H1 (cell line): Measurements from ENCODE around the gene CEP128. TPM values are rescaled to one million over a fixed set of nuclear protein-coding genes. Genes with fewer than 3 reads are reported as not detected.

Source experiments
- CTCF ChIA-PET: fragments of 300-600 bp; sonication (Branson Sonifier 250); formaldehyde crosslinking; loops from one replicate; lab custom pipeline; 2021; ENCODE audit not compliant: partially characterized antibody; lab: Charles Lee
- POLR2A ChIA-PET: fragments of 300-600 bp; sonication (Branson Sonifier 250); formaldehyde crosslinking; loops from one replicate; lab custom pipeline; 2021; ENCODE audit warnings: inconsistent platforms; ENCODE audit not compliant: partially characterized antibody; lab: Charles Lee
- DNase-seq, 2 experiments: peaks; one replicate each; pipeline versions ENCODE4 v3.0.0 to v3.0.0-alpha.2; 2010 to 2022; ENCODE audit warnings: low spot score in 2 of 2, low read depth in 1 of 2, mixed read lengths in 1 of 2
- FAIRE-seq: peaks from 2 replicates; lab custom pipeline; 2011; peaks lifted over from hg19 to GRCh38; lab: Jason Lieb, UNC
- H2AFZ ChIP-seq: 2 replicates; pipeline ENCODE4 v1.8.1; 2012; ENCODE audit warnings: low read length, inconsistent platforms
- H2AK5ac ChIP-seq: 2 replicates; pipeline ENCODE4 v1.6.1; 2013; ENCODE audit warnings: low read depth, low read length
- H2BK120ac ChIP-seq: replicated peaks from 2 replicates; pipeline ENCODE3; 2013; ENCODE audit warnings: low read depth, low read length, inconsistent platforms
- H2BK12ac ChIP-seq: 2 replicates; pipeline ENCODE4 v1.6.1; 2013; ENCODE audit warnings: low read depth, low read length
- H2BK15ac ChIP-seq: 2 replicates; pipeline ENCODE4 v1.6.1; 2013; ENCODE audit warnings: low read length
- H2BK20ac ChIP-seq: 2 replicates; pipeline ENCODE4 v1.6.1; 2013; ENCODE audit warnings: low read length
- H2BK5ac ChIP-seq: 2 replicates; pipeline ENCODE4 v1.6.1; 2013; ENCODE audit warnings: low read depth, low read length
- H3K14ac ChIP-seq: 2 replicates; pipeline ENCODE4 v1.6.1; 2013; ENCODE audit warnings: inconsistent platforms; ENCODE audit not compliant: insufficient read length
- H3K18ac ChIP-seq: 2 replicates; pipeline ENCODE4 v1.6.1; 2013; ENCODE audit warnings: low read length; ENCODE audit errors: extremely low read depth
- H3K23ac ChIP-seq: 2 replicates; pipeline ENCODE4 v1.6.1; 2013; ENCODE audit warnings: inconsistent platforms; ENCODE audit not compliant: insufficient read length
- H3K23me2 ChIP-seq: 2 replicates; pipeline ENCODE4 v1.6.1; 2013; ENCODE audit warnings: low read depth, low read length
- H3K27ac ChIP-seq: 2 replicates; pipeline ENCODE4 v1.6.1; 2011; ENCODE audit warnings: low read depth, low read length, inconsistent platforms
- H3K27me3 ChIP-seq, 4 experiments: replicated peaks in 1 of 4; 1 replicate in 1 of 4; 2 replicates in 3 of 4; pipeline versions ENCODE4 v1.6.1 to v1.8.1; 2011 to 2013; ENCODE audit warnings: low read length in 3 of 4, mild to moderate bottlenecking in 3 of 4, inconsistent platforms in 2 of 4, mixed read lengths in 2 of 4, moderate library complexity in 1 of 4; ENCODE audit not compliant: control insufficient read depth in 3 of 4, insufficient read depth in 3 of 4; ENCODE audit errors: extremely low read depth in 1 of 4
- H3K36me3 ChIP-seq, 4 experiments: 2 replicates each; pipeline versions ENCODE4 v1.6.1 to v1.8.1; 2011 to 2013; ENCODE audit warnings: mild to moderate bottlenecking in 4 of 4, low read length in 3 of 4, moderate library complexity in 2 of 4, control low read depth in 1 of 4, inconsistent platforms in 1 of 4; ENCODE audit not compliant: insufficient read depth in 4 of 4, control insufficient read depth in 2 of 4
- H3K4ac ChIP-seq: replicated peaks from 2 replicates; pipeline ENCODE3; 2013; ENCODE audit warnings: low read length, low read depth, mixed read lengths, inconsistent platforms; ENCODE audit not compliant: insufficient read length
- H3K4me1 ChIP-seq, 4 experiments: replicated peaks in 1 of 4; 1 replicate in 1 of 4; 2 replicates in 3 of 4; pipeline versions ENCODE4 v1.6.1 to v1.8.1; 2011 to 2013; ENCODE audit warnings: low read length in 3 of 4, inconsistent platforms in 2 of 4, mixed read lengths in 1 of 4; ENCODE audit not compliant: insufficient read depth in 4 of 4, control insufficient read depth in 3 of 4
- H3K4me2 ChIP-seq, 2 experiments: 2 replicates each; pipeline versions ENCODE4 v1.6.1 to v1.8.1; 2011 to 2013; ENCODE audit warnings: low read depth in 2 of 2, low read length in 2 of 2, control low read depth in 1 of 2, inconsistent platforms in 1 of 2, mild to moderate bottlenecking in 1 of 2; ENCODE audit not compliant: insufficient read depth in 1 of 2
- H3K4me3 ChIP-seq, 4 experiments: fragments of 200-600, 300-600 bp in 1 of 4; sonication (generic), shearing (Covaris generic), sonication (Bioruptor Twin) in 1 of 4; 2 replicates each; pipeline versions ENCODE4 v1.5.1 to v1.8.1; 2011 to 2016; ENCODE audit warnings: low read length in 4 of 4, low read depth in 3 of 4, control low read depth in 2 of 4, inconsistent platforms in 2 of 4, mild to moderate bottlenecking in 2 of 4, mixed read lengths in 1 of 4, moderate library complexity in 1 of 4; ENCODE audit not compliant: insufficient read depth in 2 of 4; ENCODE audit errors: extremely low read depth in 1 of 4
- H3K56ac ChIP-seq: replicated peaks from 2 replicates; pipeline ENCODE3; 2013; ENCODE audit warnings: low read depth, mild to moderate bottlenecking, mixed read lengths, low read length, inconsistent platforms; ENCODE audit not compliant: insufficient read length
- H3K79me1 ChIP-seq: 2 replicates; pipeline ENCODE4 v1.6.1; 2013; ENCODE audit warnings: low read depth, low read length, control low read depth
- H3K79me2 ChIP-seq, 2 experiments: 2 replicates each; pipeline versions ENCODE4 v1.6.1 to v1.8.1; 2012 to 2013; ENCODE audit warnings: low read length in 2 of 2, mild to moderate bottlenecking in 2 of 2, inconsistent platforms in 1 of 2; ENCODE audit not compliant: insufficient read depth in 2 of 2, control insufficient read depth in 1 of 2
- H3K9ac ChIP-seq, 4 experiments: replicated peaks in 1 of 4; 1 replicate in 1 of 4; 2 replicates in 3 of 4; pipeline versions ENCODE4 v1.6.1 to v1.8.1; 2011 to 2013; ENCODE audit warnings: low read depth in 3 of 4, low read length in 3 of 4, control low read depth in 2 of 4, mild to moderate bottlenecking in 2 of 4, moderate library complexity in 2 of 4, inconsistent platforms in 1 of 4; ENCODE audit errors: extremely low read depth in 1 of 4
- H3K9me3 ChIP-seq, 2 experiments: 2 replicates each; pipeline versions ENCODE4 v1.6.1 to v1.8.1; 2012 to 2013; ENCODE audit warnings: mild to moderate bottlenecking in 2 of 2, moderate library complexity in 2 of 2, control low read depth in 1 of 2, inconsistent platforms in 1 of 2, low read depth in 1 of 2, low read length in 1 of 2, mixed read lengths in 1 of 2; ENCODE audit not compliant: insufficient read depth in 2 of 2
- H4K20me1 ChIP-seq, 2 experiments: replicated peaks in 1 of 2; 2 replicates each; pipeline versions ENCODE3 to v1.8.1; 2011 to 2013; ENCODE audit warnings: inconsistent platforms in 2 of 2, low read length in 2 of 2, mild to moderate bottlenecking in 1 of 2; ENCODE audit not compliant: insufficient read depth in 2 of 2, control insufficient read depth in 1 of 2
- H4K5ac ChIP-seq: 2 replicates; pipeline ENCODE4 v1.6.1; 2013; ENCODE audit warnings: low read length, low read depth, mixed read lengths, inconsistent platforms; ENCODE audit not compliant: insufficient read length
- H4K8ac ChIP-seq: 2 replicates; pipeline ENCODE4 v1.8.0; 2013; ENCODE audit warnings: mild to moderate bottlenecking, moderate library complexity, low read length, inconsistent platforms; ENCODE audit not compliant: insufficient read depth; ENCODE audit errors: extremely low read depth
- H4K91ac ChIP-seq: replicated peaks from 2 replicates; pipeline ENCODE3; 2013; ENCODE audit warnings: low read length, mixed read lengths, inconsistent platforms; ENCODE audit not compliant: insufficient read length
- ATF2 ChIP-seq: IDR thresholded peaks from 2 replicates; pipeline ENCODE4 v1.6.1; 2012; ENCODE audit warnings: low read length, inconsistent platforms
- EGR1 ChIP-seq: IDR thresholded peaks from 2 replicates; pipeline ENCODE4 v1.6.1; 2011; ENCODE audit warnings: low read depth, low read length, borderline replicate concordance
- EZH2 ChIP-seq: fragments of 200-600 bp; sonication (generic); IDR thresholded peaks from 2 replicates; pipeline ENCODE4 v1.7.1; 2012; ENCODE audit warnings: low read depth, mild to moderate bottlenecking, moderate library complexity, low read length, inconsistent platforms; ENCODE audit not compliant: severe bottlenecking
- GTF2F1 ChIP-seq: IDR thresholded peaks from 2 replicates; pipeline ENCODE4 v1.6.1; 2012; ENCODE audit warnings: low read depth, low read length, improper control_type of control experiment, borderline replicate concordance
- WGBS, 2 experiments: shearing (Covaris generic) in 1 of 2; methylation state at CpG; one replicate each; pipeline versions ENCODE4 v1.1.6 to v1.1.7; 2013 to 2015; ENCODE audit warnings: low lambda C conversion rate in 2 of 2, mixed read lengths in 2 of 2, inconsistent platforms in 1 of 2, low coverage in 1 of 2, missing lambda C conversion rate in 1 of 2; ENCODE audit not compliant: insufficient replicate concordance in 2 of 2, insufficient coverage in 1 of 2, insufficient read length in 1 of 2; ENCODE audit errors: extremely low coverage in 1 of 2, missing lambda C conversion rate in 1 of 2; 5-methylcytosine and 5-hydroxymethylcytosine counted together
- polyA plus RNA-seq, 7 experiments: library from polyadenylated mRNA; depleted of rRNA in 3 of 7; stranded (reverse) in 5 of 7; unstranded in 2 of 7; fragments of >200 nt in 5 of 7; fragments of 200-250 nt in 2 of 7; gene quantifications; 1 replicate in 5 of 7; 2 replicates in 1 of 7; 4 replicates in 1 of 7; pipeline versions ENCODE4 v1.2.1 to v1.2.3, GENCODE V29; 2011 to 2013; ENCODE audit warnings: missing spikeins in 2 of 7, mixed read lengths in 2 of 7
- total RNA-seq: library from RNA; stranded (reverse); fragmentation: NEBNext Ultra II Directional; extraction: Animal tissue kit (Norgen Biotek cat#: 25700); gene quantifications from 2 replicates; pipeline ENCODE4 v1.2.1, GENCODE V29; 2021

CEP128 gene
- total and polyA plus RNA-seq, 2 of the 8 experiments (the other 6 are each of a cell fraction or from before 2014, with no cell fraction given): 1.9 to 17.0 TPM

DNA sequence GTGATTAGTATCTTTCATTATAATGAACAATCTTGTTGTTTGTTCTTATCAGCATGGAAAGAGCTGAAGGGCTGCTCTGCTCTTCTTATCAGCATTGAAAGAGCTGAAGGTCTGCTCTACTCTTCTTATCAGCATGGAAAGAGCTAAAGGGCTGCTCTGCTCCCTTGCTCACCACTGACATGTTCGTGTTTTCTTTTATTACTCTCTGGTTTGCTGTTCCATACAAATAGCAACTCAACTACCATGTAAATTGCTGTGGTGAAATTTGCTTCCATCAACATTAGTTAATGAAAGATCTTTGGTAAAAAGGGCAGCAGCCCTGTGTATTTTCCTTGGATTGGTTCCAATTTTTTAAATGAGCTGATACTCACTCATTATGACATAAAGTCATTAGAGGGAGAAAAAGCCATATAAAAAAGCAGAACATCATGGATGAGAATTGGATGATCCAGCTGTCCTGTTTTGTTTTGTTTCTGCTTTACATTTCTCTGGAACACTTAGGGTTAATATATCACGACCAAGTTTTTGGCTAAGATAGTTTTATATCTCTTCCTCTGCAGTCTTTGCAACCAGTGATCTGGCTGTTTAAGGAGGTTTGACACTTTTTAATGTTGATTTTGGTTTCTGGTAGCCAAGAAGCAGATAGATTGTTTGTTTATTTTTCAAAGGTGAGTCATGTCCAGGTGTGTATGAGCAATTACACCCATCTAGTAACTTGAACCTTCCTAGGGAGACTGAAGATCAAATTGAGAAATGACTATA, 356.6 kb downstream of the CEP128 start:
- DNase-seq (no peak), FAIRE-seq (no peak)
- no peak overlapping the region for H4K91ac ChIP-seq
- H3K4me2 ChIP-seq: no peak overlapping the region
- H3K18ac ChIP-seq: no peak overlapping the region
- no peaks in the 10 kb centered on the region for H3K27me3 ChIP-seq
- H3K14ac ChIP-seq: no peak overlapping the region
- CTCF ChIA-PET: interaction anchor here (2.0 to 3.0 kb wide), 2 partner anchors 31 to 528 kb away, joined by 9 to 14 read pairs; no protein-coding TSS in a partner anchor
- TF ChIP-seq EGR1: no peak
- TF ChIP-seq EZH2: no peak
- no peak for TF ChIP-seq ATF2
- no peak for TF ChIP-seq GTF2F1
- no peak overlapping the region for H2AFZ ChIP-seq
- no peaks in the 10 kb centered on the region for H3K79me1 ChIP-seq
- H3K9ac ChIP-seq: no peak overlapping the region
- no peak overlapping the region for H2BK20ac ChIP-seq
- no peak overlapping the region for H4K5ac ChIP-seq
- no peaks in the 10 kb centered on the region; a peak in 1 of 7 replicates for H3K4me1 ChIP-seq
- no peaks in the 10 kb centered on the region for H3K36me3 ChIP-seq
- POLR2A ChIA-PET: no interaction called here
- H3K9me3 ChIP-seq: no peaks in the 10 kb centered on the region
- no peak overlapping the region for H2BK15ac ChIP-seq
- no peak overlapping the region for H4K8ac ChIP-seq
- H3K23ac ChIP-seq: no peak overlapping the region
- no peaks in the 10 kb centered on the region for H4K20me1 ChIP-seq
- WGBS, 2 experiments: 92% methylated on average over 2 of the region's 2 CpGs; no CpG with 5 or more reads in 1 of the 2 experiments
- no peak overlapping the region for H3K4ac ChIP-seq
- no peak overlapping the region for H3K56ac ChIP-seq
- H3K4me3 ChIP-seq: no peak overlapping the region
- no peak overlapping the region for H3K27ac ChIP-seq
- H2BK12ac ChIP-seq: no peak overlapping the region
- no peaks in the 10 kb centered on the region for H3K79me2 ChIP-seq
- H2BK5ac ChIP-seq: no peak overlapping the region
- no peak overlapping the region for H2BK120ac ChIP-seq
- no peak overlapping the region for H2AK5ac ChIP-seq
- no peaks in the 10 kb centered on the region for H3K23me2 ChIP-seq
